Endothelial cell of hepatic sinusoid (primary cell): Measurements from ENCODE around the gene BCKDHA.

ENCODE experiments used
- in situ Hi-C: cut with HindIII; loops from 2 replicates; pipeline ENCODE4 v1.10.0; 2017; ENCODE audit warnings: low sequenced_read_pairs

BCKDHA gene

GRCh38 chr19:41397086-41398049 is at the start of gene BCKDHA, which contains the start of gene EXOSC5:
BCKDHA (plus strand) TSS chr19:41397818; CDS start chr19:41397828, 10 bp downstream.
EXOSC5 (minus strand) TSS chr19:41397359; CDS start chr19:41397328, 31 bp downstream.
- in situ Hi-C loops, result no loop called here

DNA sequence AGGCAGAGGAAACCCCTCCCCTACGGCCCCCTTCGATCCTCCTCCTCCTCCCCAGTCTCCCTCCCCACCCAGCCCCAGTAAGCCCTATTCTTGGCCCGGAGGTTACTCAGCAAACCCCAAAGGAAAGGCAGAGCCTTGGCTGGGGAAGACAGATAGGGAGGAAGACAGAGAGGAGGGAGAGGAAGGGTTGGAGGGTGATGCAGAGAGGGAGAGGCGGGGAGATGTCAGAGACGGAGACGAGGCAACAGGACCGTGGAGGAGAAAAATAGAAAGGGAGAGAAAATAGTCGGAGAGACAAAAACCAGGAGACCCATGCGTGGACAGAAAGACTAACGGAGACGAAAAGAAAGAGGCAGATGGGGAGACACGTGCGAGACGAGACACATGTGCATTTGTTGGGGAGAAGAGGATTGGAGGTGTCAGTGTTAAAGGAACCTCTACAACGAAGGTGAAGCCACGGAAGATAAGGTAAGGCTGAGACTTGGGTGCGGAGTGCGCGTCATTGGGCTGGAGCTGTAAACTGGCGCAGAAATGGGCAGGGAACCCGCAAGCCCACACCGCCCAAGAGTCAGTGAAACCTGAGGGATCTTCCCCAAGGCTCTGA is 46.8 kb upstream of the BCKDHA start:
- in situ Hi-C loops, result no loop called here

DNA sequence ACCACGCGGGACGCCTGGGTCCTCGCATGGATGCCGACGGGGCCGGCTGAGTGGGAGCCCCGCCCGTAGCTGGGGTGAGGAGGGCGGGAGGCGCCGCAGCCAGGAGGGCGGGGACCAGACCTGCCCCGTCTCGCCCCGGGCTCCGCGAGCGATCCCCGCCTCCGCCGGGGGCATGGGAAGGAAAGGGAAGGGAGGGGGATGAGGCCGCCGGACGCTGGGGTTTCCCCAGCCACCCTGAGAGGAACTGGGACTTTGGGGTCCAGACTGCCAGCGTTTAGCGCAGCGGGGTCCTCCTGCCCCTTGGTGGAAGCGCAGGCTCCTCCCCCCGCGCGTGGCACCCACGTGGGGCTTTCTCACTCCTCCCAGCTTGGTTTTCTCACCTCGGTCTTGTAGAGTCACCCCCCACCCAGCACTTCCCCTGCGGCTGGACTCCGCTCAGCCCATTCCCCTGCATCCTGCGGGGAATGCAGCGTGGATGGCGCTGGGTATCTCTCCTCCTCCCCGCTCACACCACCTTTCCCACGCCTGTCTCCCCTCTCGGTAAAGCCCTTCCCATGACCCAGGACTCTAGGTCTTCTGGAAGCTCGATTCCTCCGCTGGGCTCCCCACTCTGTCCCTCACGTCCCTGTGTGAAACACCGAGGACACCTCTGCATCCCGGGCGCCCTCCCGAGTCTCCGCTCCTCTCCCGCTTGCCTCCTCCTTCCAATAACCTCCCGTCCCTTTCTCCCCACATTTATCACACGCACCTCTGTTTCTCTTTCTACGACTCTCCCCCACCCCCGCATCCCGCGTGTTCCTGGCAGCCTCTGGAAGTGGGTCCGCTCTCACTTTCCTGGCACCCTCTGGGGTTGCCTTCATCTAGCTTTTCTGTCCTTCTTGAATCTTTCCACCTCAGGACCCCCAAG is 46.0 kb upstream of the BCKDHA start:
- in situ Hi-C loops, result no loop called here

- in situ Hi-C loops, result no loop called here
Measured at GRCh38 chr19:41352279-41352608, 45.4 kb upstream of the BCKDHA start.

GRCh38 chr19:41352609-41353465 is 44.8 kb upstream of the BCKDHA start:
- in situ Hi-C loops, result no loop called here

- in situ Hi-C loops, result no loop called here
Measured at GRCh38 chr19:41353466-41354342, 43.9 kb upstream of the BCKDHA start, which contains the start of gene TGFB1. TGFB1 (minus strand) TSS chr19:41353922; CDS start chr19:41353044, 878 bp downstream.

DNA sequence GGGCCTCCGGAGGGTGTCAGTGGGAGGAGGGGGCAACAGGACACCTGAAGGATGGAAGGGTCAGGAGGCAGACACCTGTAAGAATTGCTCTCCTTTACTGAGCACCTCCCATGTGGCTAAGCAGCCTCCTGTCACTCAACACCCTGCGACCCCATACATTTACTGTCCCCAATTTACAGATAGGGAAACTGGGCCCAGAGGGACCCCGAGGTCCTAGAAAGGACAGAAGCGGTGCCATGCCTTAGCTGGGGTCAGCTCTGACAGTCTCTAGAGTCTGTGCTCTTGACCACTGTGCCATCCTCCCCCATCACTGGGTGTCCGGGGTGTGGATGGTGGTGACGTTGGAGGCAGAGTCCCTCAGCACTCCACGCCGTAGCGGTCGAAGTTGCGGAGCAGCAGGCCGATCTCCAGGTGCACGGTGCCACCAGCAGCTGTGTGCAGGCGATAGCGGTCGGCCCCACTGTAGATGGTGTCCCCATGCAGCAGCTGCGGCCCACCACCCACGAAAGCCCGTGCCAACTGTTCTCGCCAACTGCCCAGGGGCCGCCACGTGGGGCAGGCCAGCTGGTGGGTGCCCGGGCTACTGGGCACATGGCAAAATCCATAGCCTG is 43.2 kb upstream of the BCKDHA start:
- in situ Hi-C loops, result no loop called here

DNA sequence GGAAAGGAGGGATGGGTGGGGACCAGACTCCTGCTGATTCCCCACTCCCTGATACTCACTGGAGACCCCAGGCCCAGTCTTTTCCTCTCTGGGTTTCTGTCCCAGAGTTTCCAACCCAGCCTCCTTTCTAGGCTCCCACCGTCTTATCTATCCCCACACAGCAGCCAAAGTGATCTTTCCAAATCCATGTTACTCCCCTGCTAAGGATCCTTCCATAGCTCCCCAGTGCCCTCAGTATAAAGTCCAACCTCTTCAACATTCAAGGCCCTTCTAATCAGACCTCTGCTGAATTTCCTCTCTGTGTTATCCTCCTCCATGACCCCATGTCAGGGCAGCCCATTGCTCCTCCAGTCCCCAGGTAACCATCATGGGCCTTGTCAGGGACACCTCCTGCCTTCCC is 42.6 kb upstream of the BCKDHA start:
- in situ Hi-C loops, result loop anchor here (5.0 kb wide), 2 partner anchors 48 to 77 kb away; no protein-coding TSS in a partner anchor

DNA sequence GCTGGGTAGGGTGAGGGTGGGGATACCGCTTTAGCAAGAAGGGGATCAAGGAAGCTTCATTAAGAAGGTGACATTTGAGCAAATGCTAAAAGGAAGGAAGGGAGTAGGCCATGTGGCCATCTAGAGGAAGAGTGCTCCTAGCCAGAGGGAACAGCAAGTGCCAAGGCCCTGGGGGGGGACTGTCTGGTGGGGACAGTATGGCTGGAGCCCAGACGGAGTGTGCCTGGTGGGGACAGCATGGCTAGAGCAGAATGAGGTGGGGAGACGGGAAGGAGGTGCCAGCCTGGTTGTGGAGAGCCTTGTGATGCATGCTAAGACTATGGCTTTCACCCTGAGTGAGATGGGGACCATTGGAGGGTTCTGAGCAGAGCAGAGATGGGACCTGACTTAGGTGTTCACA is 41.8 kb upstream of the BCKDHA start:
- in situ Hi-C loops, result loop anchor here (5.0 kb wide), 2 partner anchors 49 to 76 kb away; no protein-coding TSS in a partner anchor

DNA sequence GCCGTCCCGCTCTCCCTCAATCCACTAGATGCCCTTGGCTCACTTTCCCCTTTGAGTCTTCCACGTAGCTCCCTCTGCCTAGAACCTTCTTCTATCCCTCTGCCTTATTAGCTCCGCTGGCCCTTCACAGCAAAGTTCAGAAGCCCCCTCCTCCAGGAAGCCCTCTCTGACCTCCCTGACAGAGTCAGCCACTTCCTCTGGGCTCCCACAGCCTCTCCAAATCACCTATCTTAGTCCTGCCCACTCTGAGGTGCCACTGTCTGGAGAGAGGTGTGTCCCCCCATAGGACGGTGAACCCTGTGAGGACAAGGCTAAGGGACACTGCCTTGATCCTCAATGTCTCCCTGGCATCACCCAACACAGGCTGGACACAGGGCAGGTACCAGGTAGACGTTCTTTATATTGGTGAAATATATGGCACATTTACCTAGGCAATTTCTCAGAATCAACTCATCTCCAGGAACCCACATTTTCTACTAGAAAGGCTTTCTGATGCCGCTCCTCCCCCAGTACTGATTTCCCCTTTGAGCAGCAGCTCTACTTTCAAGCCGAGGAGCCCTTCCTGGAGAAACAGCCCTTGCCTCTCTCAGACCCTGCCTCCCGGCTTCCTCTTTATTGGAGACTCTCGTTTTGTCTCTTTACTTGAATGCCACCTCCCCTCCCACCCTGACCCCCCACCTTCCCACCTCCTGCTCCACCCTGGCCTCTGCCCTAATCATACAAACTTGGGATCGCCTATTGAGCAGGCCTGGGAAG is 40.5 kb upstream of the BCKDHA start:
- in situ Hi-C loops, result loop anchor here (5.0 kb wide), 2 partner anchors 50 to 75 kb away; no protein-coding TSS in a partner anchor

DNA sequence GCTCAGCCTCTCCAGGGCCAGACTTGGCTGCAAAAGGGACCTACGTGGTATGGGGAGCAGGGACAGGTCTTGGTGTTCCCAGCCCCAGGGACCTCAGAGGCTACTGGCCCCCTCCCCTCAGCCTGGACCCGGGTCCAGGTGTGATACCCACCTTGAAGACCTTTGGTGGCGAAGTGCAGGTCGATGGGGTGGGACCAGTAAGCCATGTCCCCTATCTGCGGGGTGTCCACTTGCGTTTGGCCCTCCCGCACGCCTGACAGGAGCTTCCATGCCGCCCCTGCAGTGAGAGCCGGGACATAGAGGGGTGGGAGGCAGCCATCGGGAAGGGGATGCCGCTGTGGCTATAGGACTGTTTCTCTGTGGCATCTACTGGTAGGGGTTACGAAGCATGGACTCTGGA is 39.9 kb upstream of the BCKDHA start:
- in situ Hi-C loops, result loop anchor here (5.0 kb wide), 2 partner anchors 50 to 75 kb away; no protein-coding TSS in a partner anchor

GRCh38 chr19:41359741-41360140 is 37.9 kb upstream of the BCKDHA start:
- in situ Hi-C loops, result loop anchor here (5.0 kb wide), 2 partner anchors 52 to 73 kb away; no protein-coding TSS in a partner anchor

DNA sequence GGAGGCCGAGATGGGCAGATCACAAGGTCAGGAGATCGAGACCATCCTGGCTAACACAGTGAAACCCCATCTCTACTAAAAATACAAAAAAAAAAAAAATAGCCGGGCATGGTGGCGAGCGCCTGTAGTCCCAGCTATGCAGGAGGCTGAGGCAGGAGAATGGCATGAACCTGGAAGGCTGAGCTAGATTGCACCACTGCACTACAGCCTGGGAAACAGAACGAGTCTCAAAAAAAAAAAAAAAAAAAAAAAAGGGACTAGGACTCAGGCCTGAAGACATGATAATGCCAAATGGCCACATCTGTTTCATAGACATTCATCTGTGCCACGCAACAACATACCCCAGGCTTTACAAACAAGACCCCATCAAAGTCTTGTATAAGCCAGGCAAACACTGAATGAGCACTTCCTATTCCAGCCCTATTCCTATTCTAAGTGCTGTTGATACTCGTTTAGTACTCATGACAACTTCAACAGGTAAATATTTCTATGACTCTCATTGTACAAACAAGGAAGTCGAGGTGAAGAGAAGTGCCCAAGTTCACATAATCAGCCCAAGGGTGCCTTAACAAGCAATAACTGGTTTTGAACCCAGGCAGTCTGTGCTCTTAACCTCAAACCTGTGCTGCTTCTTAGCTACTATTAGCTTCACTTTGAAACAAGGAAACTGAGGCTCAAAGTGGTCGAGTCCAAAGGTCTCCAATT is 35.3 kb upstream of the BCKDHA start:
- in situ Hi-C loops, result no loop called here

DNA sequence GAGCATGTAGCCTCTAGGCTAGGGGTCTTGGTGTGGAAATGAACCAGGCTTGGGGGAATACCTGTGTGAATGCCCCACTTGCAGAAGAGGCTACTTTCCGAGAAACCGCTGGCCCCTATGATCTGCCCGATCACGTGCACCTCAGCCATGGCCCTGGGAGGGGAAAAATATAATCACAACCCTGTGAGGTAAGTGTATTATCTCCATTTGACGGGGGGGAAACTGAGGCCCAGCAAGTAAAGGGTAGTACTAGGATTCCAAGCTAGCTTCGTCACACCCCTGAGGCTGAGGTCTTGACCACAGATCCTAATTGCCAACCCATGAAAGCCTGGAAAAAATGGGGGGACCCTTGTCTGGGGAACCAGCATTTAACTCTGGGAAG is 34.3 kb upstream of the BCKDHA start:
- in situ Hi-C loops, result no loop called here

GRCh38 chr19:41363753-41364523 is 33.7 kb upstream of the BCKDHA start, which contains the start of gene B9D2:
B9D2 (minus strand) TSS chr19:41364149; CDS start chr19:41363519, 630 bp downstream.
- in situ Hi-C loops, result no loop called here
